ENCODE results near the gene SCLT1.

SCLT1 gene

GRCh38 chr4:128957459-128957858, 135.9 kb downstream of the SCLT1 start:
- DNase-seq (ENCODE audit: low spot score) = no peak

- no peak for DNase-seq (ENCODE audit: low spot score)
Observed at GRCh38 chr4:128955751-128956150, 137.6 kb downstream of the SCLT1 start.

- no peak for DNase-seq (ENCODE audit: low spot score)
Observed at GRCh38 chr4:128954941-128955340, 138.4 kb downstream of the SCLT1 start.

- DNase-seq (ENCODE audit: low spot score) = no peak
Observed at GRCh38 chr4:128951316-128951715, 142.0 kb downstream of the SCLT1 start.

GRCh38 chr4:128950796-128951195, 142.5 kb downstream of the SCLT1 start:
- DNase-seq (ENCODE audit: low spot score) = no peak

- DNase-seq (ENCODE audit: low spot score) = no peak
Observed at GRCh38 chr4:128946916-128947315, 146.4 kb downstream of the SCLT1 start.

- no peak for DNase-seq (ENCODE audit: low spot score)
Observed at GRCh38 chr4:128942607-128943006, 150.7 kb downstream of the SCLT1 start.

- DNase-seq (ENCODE audit: low spot score) = no peak
Observed at GRCh38 chr4:128940971-128941370, 152.4 kb downstream of the SCLT1 start.

GRCh38 chr4:128930051-128930450, 163.3 kb downstream of the SCLT1 start:
- no peak for DNase-seq (ENCODE audit: low spot score)

GRCh38 chr4:128924951-128925350, 168.4 kb downstream of the SCLT1 start:
- DNase-seq (ENCODE audit: low spot score) = no peak

GRCh38 chr4:128921954-128922353, 171.4 kb downstream of the SCLT1 start:
- no peak for DNase-seq (ENCODE audit: low spot score)

GRCh38 chr4:128917781-128918180, 175.6 kb downstream of the SCLT1 start:
- peak; percentile 1 for DNase-seq (ENCODE audit: low spot score)

GRCh38 chr4:128916832-128917231, 176.5 kb downstream of the SCLT1 start:
- DNase-seq (ENCODE audit: low spot score) = peak; percentile 1

GRCh38 chr4:128915544-128915943, 177.8 kb downstream of the SCLT1 start:
- DNase-seq (ENCODE audit: low spot score) = no peak

GRCh38 chr4:128913228-128913627, 180.1 kb downstream of the SCLT1 start:
- no peak for DNase-seq (ENCODE audit: low spot score)

GRCh38 chr4:128908735-128909134, 184.6 kb downstream of the SCLT1 start:
- no peak for DNase-seq (ENCODE audit: low spot score)

GRCh38 chr4:128907981-128908380, 185.4 kb downstream of the SCLT1 start:
- DNase-seq (ENCODE audit: low spot score) = no peak

GRCh38 chr4:128906581-128906980, 186.8 kb downstream of the SCLT1 start:
- no peak for DNase-seq (ENCODE audit: low spot score)

GRCh38 chr4:128904821-128905220, 188.5 kb downstream of the SCLT1 start:
- DNase-seq (ENCODE audit: low spot score) = no peak

GRCh38 chr4:128880662-128881061, 212.7 kb downstream of the SCLT1 start:
- no peak for DNase-seq (ENCODE audit: low spot score)

GRCh38 chr4:128879971-128880370, 213.4 kb downstream of the SCLT1 start:
- no peak for DNase-seq (ENCODE audit: low spot score)

GRCh38 chr4:128879283-128879682, 214.1 kb downstream of the SCLT1 start:
- no peak for DNase-seq (ENCODE audit: low spot score)

GRCh38 chr4:128877934-128878333, 215.4 kb downstream of the SCLT1 start:
- no peak for DNase-seq (ENCODE audit: low spot score)

- no peak for DNase-seq (ENCODE audit: low spot score)
Observed at GRCh38 chr4:128876200-128876599, 217.1 kb downstream of the SCLT1 start.

- no peak for DNase-seq (ENCODE audit: low spot score)
Observed at GRCh38 chr4:128871948-128872347, 221.4 kb downstream of the SCLT1 start.

Measured in CD4-positive, alpha-beta T cell treated with Interleukin-6 at 100 ng/mL for 8 hours (primary cell).